ENCODE measurements around the gene NPEPL1.

Gene NPEPL1

DNA sequence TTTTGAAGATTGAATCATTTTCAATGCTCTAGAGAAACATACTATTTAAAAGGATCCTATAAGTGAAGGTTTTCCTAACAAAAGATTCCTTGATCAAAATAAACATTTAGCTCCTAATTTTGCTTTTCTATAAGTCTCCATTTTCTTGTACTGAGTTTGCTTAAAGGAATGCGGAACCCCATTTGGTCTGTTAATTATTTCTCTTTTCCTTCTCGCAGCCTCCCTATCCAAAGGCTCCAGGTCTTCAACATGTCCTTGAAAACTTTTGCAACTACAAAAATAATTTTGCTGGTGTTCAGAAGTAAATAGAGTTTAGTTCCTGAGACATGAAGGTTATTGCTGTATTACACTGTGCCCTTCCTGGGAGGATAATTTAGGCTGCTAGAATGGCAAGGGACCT lies 8.3 kb upstream of the NPEPL1 start:
- no peak for DNase-seq

DNA sequence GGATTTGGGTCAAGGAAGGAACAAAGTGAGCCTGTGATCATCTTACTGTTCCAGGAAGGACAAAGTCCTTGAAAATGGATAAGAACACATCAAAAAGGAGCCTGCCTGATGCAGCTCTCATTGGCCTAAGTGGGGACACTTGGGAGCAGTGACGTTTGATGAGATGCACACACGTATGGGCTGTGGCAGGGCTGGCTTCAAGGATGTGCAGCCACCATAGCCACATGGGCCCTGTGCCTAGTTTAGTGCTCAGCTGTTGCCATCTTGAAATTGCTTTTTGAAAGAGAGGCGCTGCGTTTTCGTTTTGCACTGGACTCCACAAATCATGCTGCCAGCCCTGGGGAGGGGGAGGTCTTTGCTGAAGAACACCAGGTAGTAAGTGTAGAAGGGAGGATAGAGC lies 6.6 kb upstream of the NPEPL1 start:
- DNase-seq: no peak

DNA sequence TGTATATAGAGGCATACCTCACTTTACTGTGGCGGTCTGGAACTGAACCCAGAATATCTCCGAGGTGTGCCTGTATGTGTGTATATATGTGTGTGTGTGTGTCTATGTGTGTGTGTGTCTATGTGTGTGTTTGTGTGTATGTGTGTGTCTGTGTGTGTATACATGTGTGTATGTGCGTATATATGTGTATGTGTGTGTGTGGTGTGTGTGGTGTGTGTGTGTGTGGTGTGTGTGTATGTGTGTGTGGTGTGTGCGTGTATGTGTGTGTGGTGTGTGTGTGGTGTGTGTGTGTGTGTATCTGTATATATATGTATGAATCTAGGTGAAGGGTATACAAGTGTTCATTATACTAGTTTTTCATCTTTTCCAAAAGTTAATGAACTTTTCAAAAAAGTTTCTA lies 4.2 kb upstream of the NPEPL1 start:
- no peak for DNase-seq

DNA sequence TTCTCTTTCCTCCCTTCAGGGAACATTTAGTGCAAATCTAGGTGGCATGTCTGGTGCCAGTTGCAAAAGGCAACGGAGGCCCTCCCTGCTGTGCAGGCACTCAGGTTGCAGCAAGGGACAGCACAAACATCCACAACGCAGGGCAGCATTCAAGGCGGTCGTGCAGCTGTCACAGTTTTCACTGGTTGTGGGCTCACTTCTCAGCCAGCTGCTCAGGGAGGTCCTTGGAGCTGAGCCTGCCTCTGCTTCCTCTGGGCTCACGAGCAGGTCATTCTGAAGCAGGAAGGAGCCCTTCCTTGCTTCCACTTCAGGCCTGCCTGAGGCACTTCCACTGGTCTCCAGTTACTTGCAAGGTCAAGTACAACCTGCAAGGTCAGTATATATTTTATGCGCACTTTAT lies 3.8 kb upstream of the NPEPL1 start:
- no peak for DNase-seq

DNA sequence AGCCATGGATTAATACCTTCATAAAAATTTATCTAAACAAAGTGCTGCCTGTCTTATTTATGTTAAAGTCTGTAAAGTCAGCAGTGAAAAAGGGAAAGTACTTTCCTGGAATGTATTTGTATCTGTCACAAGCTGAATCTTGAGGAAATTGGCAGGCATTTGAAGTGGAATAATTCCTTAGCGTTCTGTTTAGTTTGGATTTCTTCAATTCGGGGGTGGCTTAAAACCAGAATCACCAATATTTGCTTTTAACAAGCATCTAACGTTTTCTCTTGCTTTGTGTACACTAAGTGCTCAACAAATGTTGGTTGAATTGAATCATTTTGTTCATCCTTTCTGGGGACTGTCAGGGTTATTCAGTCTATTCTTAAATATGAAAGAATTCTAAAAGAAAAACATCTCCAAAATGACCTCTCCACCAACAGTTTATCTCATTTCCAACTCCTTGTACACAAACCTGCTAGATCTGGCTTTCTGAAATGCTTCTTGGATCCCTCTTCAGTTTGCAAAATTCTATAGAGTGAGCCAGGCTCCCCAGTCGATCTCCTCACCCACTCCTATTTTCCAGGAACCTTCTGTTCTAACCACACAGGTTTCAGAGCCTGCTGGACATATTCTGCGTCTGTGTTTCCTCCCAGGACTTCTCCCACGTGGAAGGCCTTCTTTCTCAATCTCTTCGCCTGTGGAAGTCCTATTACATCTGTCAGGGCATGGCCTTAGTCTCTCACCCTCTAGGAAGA lies 2.0 kb upstream of the NPEPL1 start:
- no peak for DNase-seq

DNA sequence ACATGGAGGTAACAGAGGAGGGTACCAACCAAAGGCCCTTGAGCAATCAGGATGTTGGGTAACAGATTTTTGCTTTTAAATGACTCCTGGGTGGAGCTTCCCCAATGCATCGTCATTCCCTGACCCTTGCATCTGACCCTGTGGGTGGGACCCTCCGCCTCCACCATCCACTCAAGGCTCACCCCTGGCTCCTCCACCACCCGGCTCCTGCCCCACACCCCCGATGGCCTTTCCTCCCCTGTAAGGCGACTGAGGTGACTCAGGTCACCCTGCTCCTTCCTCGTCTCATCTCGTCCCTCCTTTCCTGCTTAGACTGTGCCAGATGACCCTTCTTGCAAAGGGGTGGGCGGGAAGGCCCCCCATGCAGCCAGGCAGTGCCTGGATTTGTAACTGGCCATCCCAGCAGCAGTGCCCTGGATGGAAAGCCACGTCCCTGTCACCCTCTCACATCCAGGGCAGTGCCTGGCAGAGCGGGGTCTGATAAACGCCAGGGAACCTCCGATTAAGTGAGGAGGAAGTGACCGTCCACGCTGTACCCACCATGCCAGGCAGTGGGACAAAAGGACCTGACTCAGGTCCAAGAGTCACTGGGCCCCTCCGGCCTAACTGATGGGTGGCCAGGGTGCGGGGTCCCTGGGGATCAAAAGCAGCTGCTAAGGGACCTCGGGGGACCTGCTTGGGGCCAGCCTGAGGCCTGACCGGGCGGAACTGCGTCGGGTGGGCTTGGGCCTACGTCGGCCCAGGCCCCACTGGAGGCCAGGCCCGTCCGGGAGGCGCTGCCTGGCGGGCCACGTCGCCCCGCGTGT lies 624 bp upstream of the NPEPL1 start:
- DNase-seq: no peak

DNA sequence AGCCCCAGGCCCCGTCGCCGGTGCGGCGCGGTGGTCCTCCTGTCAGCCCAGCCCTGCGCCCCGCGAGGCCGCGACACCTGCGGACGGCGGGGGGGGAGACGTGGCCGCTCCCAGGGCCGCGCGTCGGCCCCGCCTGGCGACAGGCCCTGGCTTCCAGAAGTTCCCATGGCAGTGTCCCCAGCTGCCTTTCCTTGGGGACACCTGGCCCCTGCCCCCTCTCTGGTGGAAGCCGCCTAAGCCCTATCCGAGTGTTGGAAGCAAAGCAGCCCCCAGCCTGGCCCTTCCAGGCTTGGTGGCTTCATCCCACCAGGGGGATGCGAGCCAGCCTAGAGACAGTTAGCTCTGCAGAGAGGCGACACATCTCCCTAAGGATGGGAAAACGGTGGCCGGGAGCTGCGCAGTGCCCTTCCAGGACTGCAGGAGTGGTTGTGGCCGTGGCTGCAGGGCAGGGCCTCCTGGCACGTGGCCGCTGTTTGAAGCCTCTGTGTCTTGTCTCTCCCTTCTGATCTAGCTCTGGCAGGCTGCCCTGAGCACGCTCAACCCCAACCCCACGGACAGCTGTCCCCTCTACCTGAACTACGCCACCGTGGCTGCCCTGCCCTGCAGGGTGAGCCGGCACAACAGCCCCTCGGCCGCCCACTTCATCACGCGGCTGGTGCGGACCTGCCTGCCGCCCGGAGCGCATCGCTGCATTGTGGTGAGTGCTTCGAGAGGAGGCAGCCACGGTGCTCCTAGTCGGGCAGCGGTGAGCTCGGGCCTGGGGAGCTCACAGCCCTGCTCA lies 816 bp downstream of the NPEPL1 start:
- no peak for DNase-seq

DNA sequence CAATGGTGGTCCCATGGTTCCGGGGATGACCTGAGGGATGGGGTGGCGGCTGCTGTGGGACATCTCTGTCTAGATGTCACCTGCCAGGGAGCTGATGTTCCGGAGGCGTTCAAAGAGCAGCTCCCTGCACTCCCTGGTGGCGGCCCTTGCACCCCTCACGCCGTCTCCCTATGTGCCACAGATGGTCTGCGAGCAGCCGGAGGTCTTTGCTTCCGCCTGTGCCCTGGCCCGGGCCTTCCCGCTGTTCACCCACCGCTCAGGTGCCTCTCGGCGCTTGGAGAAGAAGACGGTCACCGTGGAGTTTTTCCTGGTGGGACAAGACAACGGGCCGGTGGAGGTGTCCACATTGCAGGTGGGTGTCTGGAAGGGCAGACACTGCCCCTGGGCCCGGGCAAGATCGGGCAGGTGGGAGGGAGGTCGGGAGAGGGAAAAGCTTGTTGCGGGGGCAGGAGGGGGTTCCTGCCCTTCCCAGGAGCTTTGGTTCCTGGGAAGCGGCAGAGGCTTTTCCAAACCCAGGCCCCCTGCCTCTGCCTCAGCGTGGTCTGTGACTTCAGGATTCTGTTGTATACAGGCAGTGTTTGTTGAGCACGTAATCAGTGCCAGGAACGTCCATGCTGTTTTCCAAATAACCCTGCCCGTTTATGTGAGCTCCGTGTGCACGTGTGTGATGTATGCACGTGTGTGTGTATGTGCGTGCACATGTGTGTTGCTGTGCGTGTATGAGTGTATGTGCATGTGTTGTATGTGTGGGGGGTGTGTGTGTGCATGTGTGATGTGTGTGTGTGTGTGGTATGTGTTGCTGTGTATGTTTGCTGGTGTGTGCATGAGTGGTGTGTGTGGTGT lies 1.9 kb downstream of the NPEPL1 start:
- no peak for DNase-seq

DNA sequence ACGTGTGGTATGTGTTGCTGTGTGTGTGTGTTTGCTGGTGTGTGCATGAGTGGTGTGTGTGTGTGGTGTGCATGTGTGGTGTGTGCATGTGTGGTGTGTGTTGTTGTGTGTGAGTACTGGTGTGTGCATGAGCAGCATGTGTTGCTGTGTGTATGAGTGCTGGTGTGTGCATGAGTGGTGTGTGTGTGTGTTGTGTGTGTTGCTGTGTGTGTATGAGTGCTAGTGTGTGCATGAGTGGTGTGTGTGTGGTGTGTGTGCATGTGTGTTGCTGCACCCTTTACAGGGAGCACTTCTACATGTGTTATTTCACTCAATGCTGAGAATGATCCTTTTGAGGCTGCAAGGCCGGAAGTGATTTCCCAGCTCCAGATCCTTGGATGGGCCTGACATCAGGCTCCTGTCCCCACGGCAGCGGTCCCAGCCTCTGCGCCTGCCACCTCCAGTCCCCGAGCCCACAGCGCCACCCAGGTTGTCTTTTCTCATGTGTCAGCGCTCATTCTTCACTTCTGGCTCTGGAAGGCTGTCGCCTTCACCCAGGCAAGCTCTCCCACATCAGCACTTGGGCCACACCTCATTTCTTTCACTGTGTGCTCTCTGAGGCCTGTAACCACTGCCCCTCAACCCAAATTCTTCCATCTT lies 2.6 kb downstream of the NPEPL1 start:
- no peak for DNase-seq

DNA sequence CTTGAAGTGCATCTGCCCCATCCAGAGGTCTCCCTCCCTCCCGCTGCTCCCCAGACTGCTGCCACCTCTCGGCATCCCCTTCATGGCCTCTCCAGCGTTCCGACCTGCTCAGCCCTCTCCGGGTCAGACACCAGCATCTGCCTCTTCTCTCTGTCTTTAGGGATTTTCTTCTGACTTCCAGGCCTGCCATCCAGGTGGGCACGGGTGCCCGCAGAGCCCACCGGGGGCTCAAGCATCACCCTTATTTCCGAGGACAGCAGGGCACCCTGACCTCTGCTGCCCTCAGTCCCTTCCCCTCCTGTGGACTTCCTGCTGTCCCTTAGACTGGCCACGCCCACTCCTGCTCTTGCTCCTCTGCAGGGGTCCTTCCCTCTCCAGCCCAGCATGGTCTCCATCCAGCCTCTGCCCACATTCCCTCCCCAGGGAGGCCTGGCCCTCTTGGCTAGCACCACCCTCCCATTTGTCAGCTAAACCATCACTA lies 3.3 kb downstream of the NPEPL1 start:
- no peak for DNase-seq

DNA sequence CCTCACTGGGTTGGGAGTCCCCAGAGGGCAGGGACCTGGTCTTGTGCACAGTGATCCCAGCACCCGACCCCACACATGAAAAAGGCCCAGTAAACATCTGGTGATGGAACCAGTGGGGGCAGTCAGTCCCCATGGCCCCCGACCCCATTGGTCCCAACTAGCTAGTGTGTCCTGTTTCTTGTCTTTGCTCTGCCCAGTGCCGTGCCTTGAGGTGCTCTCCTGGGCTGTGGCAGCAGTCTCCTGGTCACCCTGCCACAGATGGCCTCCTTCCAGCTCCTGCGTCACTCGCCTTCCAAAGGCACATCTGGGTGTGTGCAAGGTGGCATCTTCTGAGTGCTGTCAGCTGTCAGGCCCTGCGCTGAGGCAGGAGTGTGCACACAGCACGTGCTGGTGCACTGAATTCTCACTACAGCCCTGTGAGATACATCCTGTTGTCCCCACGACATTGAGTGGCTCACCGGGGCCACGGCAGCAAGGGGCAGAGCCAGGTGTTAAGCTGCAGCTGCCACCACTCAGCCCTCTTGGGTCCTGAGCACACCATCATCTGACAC lies 3.9 kb downstream of the NPEPL1 start:
- no peak for DNase-seq

DNA sequence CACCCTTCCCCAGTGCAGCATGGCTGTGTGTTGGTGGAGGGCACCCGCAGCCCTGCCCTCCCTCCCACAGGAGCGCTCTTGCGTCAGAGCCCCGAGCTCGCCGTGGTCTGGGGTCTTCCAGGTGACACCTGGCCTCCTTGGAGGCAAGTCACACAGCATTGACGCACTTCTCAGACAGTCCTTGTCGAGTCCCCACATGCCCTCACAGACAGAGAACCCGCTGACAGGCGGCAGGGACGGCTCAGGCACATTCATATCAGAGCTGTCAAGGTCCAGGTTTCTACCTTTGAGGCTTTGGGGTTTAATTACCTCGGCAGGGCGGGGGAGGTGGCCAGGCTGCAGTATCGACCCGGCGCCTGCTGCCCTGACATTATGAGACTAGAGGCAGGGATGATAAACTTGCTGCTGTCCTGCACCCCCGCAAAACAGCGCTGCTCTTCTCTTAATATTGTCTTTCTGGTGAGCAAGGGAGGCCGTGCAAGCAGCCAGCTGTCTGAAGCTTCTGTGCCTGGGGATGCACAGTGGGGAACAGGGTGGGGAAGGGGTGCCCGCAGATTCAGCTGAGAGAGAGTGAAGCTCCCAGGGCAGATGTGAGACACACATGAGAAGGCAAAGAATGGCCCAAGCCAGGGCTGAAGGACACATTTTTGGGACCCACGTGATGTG lies 4.7 kb downstream of the NPEPL1 start:
- no peak for DNase-seq

DNA sequence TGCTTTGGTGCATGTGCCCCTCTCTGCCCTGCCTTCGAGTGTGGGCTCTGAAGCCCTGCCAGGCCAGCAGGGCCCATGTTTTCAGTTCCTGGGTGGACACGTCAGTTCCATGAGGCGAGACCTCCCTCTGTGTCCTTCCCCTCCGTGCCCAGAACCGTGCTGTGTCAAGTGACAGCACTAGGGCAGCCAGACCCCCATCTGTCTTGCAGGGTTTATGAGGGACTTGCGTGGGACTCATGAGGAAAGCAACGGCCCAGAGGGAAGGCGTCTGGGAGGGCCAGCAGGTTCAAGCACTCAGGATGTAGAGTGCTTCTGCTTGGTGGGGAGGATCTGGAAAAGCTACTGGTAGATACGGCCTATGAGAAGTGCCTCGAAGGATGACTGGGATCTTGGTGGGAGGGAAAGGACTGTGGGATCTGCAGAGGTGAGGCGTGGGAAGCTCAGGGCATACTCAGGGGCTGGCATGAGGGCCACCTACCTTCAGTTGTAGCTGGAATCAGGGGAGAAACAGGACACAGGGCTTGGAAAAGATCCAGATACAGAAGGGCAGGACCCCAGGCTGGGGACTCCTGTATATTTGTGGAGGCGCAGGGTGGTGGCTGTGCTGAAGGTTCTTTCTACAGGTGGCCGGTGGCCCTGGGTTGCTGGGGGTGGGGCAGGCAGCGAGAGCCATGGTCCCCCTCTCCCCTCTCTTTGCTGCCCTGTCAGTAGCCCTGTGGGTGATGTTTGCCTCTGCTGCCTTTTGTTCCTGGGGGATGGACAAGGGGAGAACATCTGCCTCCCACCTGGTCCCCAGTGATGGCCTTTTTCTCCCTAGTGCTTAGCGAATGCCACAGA lies 5.5 kb downstream of the NPEPL1 start:
- DNase-seq: no peak

DNA sequence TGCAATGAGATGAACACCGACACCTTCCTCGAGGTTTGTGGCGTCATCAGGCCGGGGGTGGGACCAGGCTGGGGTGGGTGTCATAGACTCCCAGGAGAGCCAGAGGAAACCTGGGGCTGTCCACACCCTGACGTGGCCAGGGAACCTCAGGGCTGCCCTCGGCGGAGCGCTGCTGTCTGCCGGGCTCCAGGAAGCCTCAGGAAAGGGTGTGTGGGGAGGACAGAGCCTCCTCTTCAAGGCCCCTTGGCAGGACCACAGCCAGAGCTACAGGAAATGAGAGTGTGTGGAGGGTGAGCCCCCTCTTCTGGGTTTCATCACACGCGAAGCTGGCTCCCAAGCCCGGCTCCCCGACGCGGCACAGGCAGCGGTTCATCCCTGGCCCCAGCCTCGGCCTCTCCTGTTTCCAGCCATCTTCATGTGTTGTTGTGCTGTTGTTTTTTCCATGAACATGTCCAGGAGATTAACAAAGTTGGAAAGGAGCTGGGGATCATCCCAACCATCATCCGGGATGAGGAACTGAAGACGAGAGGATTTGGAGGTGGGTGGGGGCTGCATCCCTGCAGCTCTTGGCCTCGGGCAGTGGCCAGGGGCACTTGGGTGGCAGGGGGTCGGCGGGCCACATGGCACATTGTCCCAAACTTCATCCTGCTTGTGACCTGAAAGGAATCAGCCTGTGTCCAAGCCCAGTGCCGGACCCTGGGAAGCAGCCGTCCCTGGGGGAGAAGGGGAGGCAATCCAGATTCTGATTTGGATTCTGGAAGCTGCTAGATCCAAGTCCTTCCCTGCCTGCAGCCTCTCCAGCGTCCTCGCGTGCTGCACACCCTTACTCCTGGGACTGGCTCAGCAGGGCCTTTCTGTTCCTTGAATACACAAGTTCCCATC lies 6.4 kb downstream of the NPEPL1 start:
- no peak for DNase-seq

DNA sequence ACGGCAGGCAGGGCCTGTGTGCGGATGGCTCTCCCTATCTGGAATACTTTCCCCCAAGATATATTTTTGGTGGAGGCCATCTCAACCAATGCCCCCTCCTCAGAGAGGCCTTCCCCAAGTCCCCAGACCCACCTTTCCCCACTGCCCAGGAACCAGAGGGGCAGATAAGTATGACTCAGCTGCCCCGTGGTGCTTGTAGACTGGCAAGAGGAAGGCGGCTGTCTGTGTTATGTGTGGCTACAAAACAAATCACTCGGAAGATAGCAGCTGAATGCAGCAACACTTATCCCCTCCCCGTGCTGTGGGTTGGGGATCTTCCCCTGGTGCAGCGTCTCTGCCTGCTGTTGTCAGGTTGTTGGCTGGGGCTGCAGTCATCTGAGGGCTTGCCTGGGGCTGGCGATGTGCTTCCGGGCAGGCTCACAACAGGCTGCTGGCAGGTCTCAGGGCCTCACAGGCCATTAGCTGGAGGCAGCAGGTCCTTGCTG lies 7.1 kb downstream of the NPEPL1 start:
- DNase-seq: no peak

DNA sequence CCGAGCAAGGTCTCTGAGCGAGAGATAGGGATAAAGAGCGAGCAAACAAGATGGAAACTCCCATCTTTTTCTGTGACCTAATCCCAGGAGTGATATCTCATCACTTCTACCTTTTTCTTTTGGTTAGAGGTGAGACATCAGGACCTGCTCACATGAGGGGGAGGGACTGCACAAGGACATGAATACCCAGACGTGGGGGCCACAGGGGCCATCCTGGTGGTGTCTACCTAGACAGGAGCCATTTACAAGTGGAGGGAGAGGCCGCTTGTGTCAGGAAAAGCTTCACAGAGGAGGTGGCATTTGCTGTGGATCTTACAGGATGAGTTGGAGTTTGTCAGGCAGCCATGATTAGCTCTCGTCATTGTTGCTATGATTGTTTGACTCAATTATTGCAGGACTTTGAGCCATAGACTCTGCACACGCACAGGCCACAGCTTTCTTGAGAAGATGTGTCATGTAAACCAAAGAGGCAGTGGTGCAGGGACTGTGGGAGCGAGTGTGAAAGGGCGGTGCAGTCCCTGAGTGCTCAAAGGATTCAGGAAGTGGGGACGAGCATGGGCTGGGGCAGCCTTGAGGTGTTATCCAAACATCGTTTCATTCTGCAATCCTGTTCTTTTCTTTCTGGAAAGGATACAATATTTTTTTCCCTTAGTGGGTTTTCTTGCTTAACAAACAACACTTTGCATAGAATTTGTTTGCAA lies 7.7 kb downstream of the NPEPL1 start:
- no peak for DNase-seq

DNA sequence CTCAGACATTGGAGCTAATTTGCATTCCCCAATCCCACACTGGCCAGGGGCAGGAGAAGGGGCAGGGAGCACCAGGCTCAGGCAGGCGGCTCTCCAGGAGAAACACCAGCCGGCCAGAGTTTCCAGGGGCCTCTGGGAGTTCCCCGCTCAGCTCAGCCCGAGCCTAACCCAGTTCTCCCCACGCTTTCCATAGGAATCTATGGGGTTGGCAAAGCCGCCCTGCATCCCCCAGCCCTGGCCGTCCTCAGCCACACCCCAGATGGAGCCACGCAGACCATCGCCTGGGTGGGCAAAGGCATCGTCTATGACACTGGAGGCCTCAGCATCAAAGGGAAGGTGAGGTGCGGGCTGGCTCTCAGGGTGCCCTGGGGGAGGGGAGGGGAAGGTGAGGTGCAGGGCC lies 8.2 kb downstream of the NPEPL1 start:
- DNase-seq: no peak

DNA sequence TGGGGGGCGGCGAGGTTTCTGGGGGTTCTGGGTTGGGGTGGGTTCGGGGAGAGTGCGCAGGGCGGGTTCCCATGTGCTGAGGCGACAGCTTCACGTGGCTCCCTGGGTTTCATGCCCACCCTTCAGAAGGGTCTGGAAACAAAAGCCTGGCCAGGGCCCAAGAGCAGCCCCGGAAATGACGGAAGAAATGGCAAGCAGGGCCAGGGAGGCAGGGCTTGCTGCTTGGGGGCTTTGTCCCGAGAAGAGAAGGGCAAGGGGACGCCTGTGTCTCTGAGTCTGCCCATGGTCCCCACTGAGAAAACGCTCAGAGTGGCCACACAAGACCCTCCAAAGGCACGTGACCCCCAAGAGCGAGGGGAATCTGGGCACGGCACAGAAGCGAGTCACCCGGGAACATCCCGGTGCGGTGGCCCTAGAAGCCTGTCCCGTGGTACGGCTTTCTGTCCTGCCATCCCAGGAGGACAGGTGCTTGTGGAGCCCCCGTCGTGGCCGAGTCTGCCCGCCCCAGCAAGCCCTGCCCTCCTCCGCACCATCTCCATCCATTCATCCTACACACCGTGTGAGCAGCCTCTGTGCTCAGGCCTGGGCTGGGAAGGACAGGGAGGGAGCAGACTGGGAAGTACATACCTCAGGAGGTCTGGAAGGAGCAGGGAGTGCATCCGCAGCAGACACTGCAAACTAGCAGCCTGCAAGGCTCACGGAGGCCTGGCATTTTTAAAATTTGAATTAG lies 9.0 kb downstream of the NPEPL1 start:
- no peak for DNase-seq

Data from activated effector memory CD4-positive, alpha-beta T cell treated with anti-CD3 and anti-CD28 coated beads, Interleukin-2, amount 50 U/mL, for 16 hours (primary cell).